ENCODE data around the gene AP5S1.

- TF ChIP-seq IRF2 (CRISPR knock-in tag; IDR thresholded peaks at IDR 0.05; ENCODE audit: borderline replicate concordance, low read depth) (no peak), CTCF (IDR thresholded peaks at IDR 0.05) (no peak), ERG (CRISPR knock-in tag; IDR thresholded peaks at IDR 0.05) (no peak), MAX (CRISPR knock-in tag; IDR thresholded peaks at IDR 0.05) (no peak), TEAD4 (CRISPR knock-in tag; IDR thresholded peaks at IDR 0.05) (no peak), USF1 (CRISPR knock-in tag; IDR thresholded peaks at IDR 0.05) (no peak)
These were observed 18.5 kb upstream of the AP5S1 start for GRCh38 chr20:3801846-3802245.

Data from WTC11 (cell line).